ENCODE measurements around the gene SEC14L1.

DNA sequence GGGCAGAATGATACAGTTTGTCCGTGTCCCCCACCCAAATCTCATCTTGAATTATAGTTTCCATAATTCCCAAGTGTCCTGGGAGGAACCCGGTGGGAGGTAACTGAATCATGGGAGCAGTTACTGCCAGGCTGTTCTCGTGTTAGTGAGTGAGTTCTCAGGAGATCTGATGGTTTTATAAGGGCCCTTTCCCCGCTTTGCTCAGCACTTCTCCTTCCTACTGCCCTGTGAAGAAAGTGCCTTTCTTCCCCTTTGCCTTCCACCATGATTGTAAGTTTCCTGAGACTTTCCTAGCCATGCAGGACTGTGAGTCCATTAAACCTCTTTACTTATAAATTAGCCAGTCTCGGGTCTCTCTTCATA lies 28.9 kb upstream of the SEC14L1 start:
- TF ChIP-seq, protein P1, sequence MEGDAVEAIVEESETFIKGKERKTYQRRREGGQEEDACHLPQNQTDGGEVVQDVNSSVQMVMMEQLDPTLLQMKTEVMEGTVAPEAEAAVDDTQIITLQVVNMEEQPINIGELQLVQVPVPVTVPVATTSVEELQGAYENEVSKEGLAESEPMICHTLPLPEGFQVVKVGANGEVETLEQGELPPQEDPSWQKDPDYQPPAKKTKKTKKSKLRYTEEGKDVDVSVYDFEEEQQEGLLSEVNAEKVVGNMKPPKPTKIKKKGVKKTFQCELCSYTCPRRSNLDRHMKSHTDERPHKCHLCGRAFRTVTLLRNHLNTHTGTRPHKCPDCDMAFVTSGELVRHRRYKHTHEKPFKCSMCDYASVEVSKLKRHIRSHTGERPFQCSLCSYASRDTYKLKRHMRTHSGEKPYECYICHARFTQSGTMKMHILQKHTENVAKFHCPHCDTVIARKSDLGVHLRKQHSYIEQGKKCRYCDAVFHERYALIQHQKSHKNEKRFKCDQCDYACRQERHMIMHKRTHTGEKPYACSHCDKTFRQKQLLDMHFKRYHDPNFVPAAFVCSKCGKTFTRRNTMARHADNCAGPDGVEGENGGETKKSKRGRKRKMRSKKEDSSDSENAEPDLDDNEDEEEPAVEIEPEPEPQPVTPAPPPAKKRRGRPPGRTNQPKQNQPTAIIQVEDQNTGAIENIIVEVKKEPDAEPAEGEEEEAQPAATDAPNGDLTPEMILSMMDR (IDR thresholded peaks at IDR 0.05): no peak
- TF ChIP-seq POLR2A (IDR thresholded peaks at IDR 0.05): no peak
